Kidney epithelial cell (primary cell): Measurements from ENCODE around the gene ELFN2. TPM values are rescaled to one million over a fixed set of nuclear protein-coding genes. Genes with fewer than 3 reads are reported as not detected.

ENCODE experiments used
- DNase-seq: peaks from one replicate; pipeline ENCODE4 v3.0.0-alpha.2; 2010; ENCODE audit warnings: low read depth
- H3K27me3 ChIP-seq: 2 replicates; pipeline ENCODE4 v1.6.0; 2011; ENCODE audit warnings: low read length; ENCODE audit not compliant: control insufficient read depth, insufficient read depth
- H3K36me3 ChIP-seq: 2 replicates; pipeline ENCODE4 v1.5.1; 2011; ENCODE audit warnings: low read length; ENCODE audit not compliant: control insufficient read depth, insufficient read depth
- H3K4me3 ChIP-seq: 2 replicates; pipeline ENCODE4 v1.5.1; 2011; ENCODE audit warnings: low read depth, mild to moderate bottlenecking, control low read depth, low read length
- CTCF ChIP-seq: IDR thresholded peaks from 2 replicates; pipeline ENCODE4 v1.5.1; 2011; ENCODE audit warnings: mild to moderate bottlenecking, moderate library complexity, low read length, control low read depth, inconsistent platforms; ENCODE audit not compliant: insufficient read depth, poor library complexity, severe bottlenecking
- total RNA-seq: library from RNA; depleted of rRNA; stranded (reverse); fragments of >200 nt; gene quantifications from 2 replicates; pipeline ENCODE4 v1.2.3, GENCODE V29; 2015

ELFN2 gene
- total RNA-seq, 1 donor from 2014 or later: 0.96 TPM

GRCh38 chr22:37411655-37412054, 15.6 kb downstream of the ELFN2 start:
- H3K36me3 ChIP-seq: no peaks in the 10 kb centered on the region
- H3K4me3 ChIP-seq: no peak overlapping the region
- DNase-seq: no peak
- H3K27me3 ChIP-seq: no peaks in the 10 kb centered on the region
- no peak for TF ChIP-seq CTCF

- no peak for TF ChIP-seq CTCF
- Histone ChIP-seq H3K36me3 (no peaks in the 10 kb centered on the region), H3K4me3 (no peak overlapping the region), H3K27me3 (no peaks in the 10 kb centered on the region)
- no peak for DNase-seq
Observed at GRCh38 chr22:37410174-37411055, 16.9 kb downstream of the ELFN2 start.

- TF ChIP-seq CTCF: no peak
- no peaks in the 10 kb centered on the region for H3K36me3 ChIP-seq
- DNase-seq: no peak
- no peaks in the 10 kb centered on the region for H3K27me3 ChIP-seq
- no peak overlapping the region for H3K4me3 ChIP-seq
Observed at GRCh38 chr22:37409459-37410050, 17.7 kb downstream of the ELFN2 start.

GRCh38 chr22:37409031-37409430, 18.2 kb downstream of the ELFN2 start:
- H3K4me3 ChIP-seq: no peak overlapping the region
- no peaks in the 10 kb centered on the region for H3K36me3 ChIP-seq
- no peak for TF ChIP-seq CTCF
- H3K27me3 ChIP-seq: no peaks in the 10 kb centered on the region
- DNase-seq: no peak

- no peak for DNase-seq
- H3K36me3 ChIP-seq: no peaks in the 10 kb centered on the region
- no peaks in the 10 kb centered on the region for H3K27me3 ChIP-seq
- no peak for TF ChIP-seq CTCF
- no peak overlapping the region for H3K4me3 ChIP-seq
Observed at GRCh38 chr22:37407856-37408255, 19.4 kb downstream of the ELFN2 start.
